ENCODE measurements around the gene POLE4.

POLE4 gene

DNA sequence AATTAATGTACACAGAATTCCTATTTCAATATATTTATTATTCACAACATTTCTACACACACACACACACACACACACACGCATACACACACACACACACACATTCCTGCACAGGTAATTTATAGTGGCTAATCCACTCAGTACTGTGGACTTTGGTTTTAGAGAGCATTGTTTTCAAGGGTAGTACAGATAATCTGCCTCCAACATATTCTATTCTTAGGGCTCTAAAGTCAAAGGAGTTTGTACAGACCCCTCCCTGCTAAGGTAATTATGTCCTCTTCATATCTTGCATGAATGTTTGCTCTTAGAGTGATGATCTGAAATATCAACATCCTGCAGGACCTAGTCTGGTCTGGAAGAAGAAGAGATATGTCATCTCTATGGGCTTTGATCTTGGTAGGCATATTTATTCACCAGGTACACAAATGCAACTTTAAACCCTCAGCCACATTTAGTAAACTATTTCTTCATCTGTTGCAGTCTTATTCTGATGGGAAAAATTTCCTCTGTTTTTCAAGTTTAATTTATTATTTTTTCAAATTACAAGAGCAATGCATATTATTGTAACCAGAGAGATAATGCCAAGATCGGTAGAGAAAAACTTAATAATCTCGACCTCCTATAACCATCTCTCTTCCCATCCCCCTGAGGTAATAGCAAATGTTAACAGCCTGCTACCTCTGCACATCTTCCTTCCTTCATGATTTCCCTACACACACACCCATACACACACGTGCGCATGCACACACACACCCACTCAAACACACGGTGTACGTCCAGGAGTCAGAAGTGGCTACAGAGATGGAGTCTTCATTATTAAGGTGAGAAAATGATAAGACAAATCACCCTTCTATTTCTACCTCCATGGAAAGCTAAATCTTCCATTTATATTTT, 18.3 kb upstream of the POLE4 start:
- no peak for DNase-seq (ENCODE audit: low read depth)
- TF ChIP-seq, protein P1, sequence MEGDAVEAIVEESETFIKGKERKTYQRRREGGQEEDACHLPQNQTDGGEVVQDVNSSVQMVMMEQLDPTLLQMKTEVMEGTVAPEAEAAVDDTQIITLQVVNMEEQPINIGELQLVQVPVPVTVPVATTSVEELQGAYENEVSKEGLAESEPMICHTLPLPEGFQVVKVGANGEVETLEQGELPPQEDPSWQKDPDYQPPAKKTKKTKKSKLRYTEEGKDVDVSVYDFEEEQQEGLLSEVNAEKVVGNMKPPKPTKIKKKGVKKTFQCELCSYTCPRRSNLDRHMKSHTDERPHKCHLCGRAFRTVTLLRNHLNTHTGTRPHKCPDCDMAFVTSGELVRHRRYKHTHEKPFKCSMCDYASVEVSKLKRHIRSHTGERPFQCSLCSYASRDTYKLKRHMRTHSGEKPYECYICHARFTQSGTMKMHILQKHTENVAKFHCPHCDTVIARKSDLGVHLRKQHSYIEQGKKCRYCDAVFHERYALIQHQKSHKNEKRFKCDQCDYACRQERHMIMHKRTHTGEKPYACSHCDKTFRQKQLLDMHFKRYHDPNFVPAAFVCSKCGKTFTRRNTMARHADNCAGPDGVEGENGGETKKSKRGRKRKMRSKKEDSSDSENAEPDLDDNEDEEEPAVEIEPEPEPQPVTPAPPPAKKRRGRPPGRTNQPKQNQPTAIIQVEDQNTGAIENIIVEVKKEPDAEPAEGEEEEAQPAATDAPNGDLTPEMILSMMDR (conservative IDR thresholded peaks at IDR 0.05; ENCODE audit: low read length), result no peak
- no peak overlapping the region for H3K4me3 ChIP-seq (ENCODE audit: low read length)

DNA sequence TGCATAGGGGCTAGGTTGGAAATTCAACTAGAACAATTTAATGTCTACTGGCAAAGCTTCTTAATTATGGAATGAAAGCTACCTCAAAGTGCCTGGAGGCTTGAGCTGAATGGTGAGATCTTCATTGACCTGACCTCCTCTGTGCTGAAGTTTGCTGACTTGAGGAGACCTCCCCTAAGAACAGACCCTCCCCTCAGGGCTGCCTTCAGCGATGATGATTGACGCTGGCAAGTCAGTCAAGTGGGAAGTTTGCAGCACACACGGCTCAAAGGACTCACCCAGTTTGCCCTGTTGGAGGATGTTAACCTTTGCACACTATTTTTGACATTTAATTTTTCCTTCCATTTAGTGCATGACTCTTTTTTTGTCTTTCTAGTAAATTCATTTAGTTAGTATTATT, 17.2 kb upstream of the POLE4 start:
- no peak overlapping the region for H3K4me3 ChIP-seq (ENCODE audit: low read length)
- TF ChIP-seq, protein P1 (conservative IDR thresholded peaks at IDR 0.05; ENCODE audit: low read length), result no peak
- DNase-seq (ENCODE audit: low read depth), result no peak

DNA sequence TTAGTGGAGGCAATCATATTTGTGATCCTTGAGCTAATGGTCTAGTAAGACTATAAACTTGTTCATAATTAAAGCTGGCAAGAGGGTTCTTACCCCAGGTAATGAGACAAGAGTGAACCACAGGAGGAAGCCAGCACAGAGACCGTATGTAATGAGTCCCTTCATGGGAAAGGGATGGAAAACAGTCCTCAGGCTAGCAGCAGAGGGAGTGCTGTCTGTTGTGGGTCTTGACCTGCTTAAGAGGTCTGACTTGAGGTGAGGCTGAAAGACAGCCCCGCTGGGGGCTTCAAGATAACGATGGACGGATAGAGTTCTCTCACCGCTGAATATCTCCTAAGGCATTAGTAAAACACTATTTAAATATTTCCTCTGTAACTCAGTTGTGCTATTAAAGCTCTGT, 16.2 kb upstream of the POLE4 start:
- TF ChIP-seq, protein P1 (conservative IDR thresholded peaks at IDR 0.05; ENCODE audit: low read length), result no peak
- DNase-seq (ENCODE audit: low read depth), result no peak

DNA sequence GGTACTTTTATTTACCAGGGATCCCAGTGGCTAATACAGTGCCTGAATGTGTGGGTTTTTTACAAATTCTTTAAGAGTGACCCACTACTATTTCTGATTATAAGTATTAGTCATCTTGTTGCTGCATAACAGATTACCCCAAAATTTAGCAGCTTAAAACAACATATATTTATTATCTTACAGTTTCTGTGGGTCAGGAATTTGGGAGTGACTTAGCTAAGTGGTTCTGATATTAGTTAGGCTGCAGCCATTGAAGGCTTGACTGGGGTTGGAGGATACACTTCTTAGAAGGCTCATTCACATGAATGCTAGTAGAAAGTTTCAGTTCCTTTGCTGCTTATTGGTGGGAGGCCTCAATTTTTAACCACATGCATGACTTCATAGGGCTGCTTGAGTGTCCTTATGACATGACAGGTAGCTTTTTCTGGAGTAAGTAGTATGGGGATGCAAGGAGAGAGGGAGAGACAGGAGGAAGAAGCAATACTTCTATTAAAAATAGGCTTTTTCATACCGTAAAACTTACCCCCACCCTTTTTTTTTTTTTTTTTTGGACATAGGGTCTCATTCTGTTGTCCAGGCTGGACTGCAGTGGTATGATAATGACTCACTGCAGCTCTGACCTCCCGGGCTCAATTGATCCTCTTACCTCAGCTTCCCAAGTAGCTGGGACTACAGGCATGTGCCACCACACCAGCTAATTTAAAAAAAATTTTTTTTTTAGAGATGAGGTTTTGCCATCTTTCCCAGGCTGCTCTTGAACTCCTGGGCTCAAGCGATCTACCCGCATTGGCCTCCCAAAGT, 13.3 kb upstream of the POLE4 start:
- no peak overlapping the region for H3K4me3 ChIP-seq (ENCODE audit: low read length)
- DNase-seq (ENCODE audit: low read depth), result peak; percentile 11
- TF ChIP-seq, protein P1 (conservative IDR thresholded peaks at IDR 0.05; ENCODE audit: low read length), result no peak

More for the DNA sequence above, 16.2 kb upstream of the POLE4 start:
- no peak overlapping the region for H3K4me3 ChIP-seq (ENCODE audit: low read length)

DNA sequence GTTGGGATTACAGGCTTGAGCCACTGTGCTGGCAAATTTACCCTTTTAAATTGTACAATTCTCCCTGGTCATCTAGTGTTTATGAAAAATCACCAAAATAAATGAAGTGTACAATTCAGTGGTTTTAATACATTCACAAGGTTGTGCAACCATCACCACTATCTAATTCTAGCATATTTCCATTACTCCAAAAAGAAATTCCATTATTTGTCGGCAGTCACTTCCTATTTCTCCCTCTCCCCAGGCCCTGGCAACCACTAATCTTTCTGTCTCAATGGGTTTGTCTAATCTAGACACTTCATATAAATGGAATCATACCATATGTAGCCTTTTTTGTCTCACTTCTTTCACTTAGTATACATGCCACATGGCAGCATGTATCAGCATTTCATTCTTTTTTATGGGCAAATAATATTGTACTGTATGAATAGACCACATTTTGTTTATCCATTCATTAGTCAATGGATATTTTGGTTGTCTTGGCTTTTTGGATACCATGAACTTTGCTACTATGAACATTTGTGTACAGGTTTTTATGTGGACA, 12.6 kb upstream of the POLE4 start:
- H3K4me3 ChIP-seq (ENCODE audit: low read length), result no peak overlapping the region
- TF ChIP-seq, protein P1 (conservative IDR thresholded peaks at IDR 0.05; ENCODE audit: low read length), result no peak
- DNase-seq (ENCODE audit: low read depth), result peak; percentile 57

DNA sequence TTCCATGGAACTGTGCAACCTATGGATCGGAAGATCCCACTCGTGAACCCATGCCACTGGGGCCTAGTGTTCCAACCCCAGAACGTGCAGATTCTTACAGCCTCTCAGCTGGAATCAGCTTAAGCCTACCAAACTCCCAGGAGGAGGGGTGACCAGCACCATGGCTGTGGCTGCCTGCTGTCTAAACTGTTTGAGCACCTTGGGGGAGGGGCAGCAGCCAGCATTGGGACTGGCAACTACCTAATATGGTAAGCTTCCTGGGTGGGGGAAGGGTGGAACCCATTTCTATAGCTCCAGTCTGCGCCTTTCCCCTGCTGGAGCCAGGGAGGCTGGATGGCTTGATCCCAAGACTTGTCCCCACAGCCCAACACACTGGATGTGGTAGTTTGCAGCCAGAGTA, 10.7 kb upstream of the POLE4 start:
- H3K4me3 ChIP-seq (ENCODE audit: low read length), result no peak overlapping the region
- TF ChIP-seq, protein P1 (conservative IDR thresholded peaks at IDR 0.05; ENCODE audit: low read length), result no peak
- no peak for DNase-seq (ENCODE audit: low read depth)
